ENCODE results near the gene C8B.

DNA sequence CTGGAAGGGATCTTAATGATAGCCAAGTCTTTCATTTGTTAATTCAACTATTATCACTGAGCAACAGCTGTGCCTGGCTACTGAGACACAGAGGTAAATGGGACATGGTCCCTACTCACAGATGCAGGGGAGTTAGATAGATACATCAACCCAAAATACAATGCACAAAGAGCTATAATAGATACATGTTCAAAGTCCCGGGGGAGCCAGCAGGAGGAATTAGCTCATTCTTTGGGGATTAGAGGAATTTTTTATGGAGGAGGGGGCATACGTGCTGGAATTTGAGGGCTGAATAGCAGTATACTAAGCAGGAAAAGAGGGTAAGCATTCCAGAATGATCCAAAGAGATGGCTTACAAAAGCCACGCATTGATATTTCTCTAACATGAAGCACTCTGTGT lies 34.6 kb downstream of the C8B start:
- no peak for TF ChIP-seq POLR2AphosphoS5 (IDR thresholded peaks at IDR 0.05; ENCODE audit: insufficient read depth in 1 of 2, low read depth in 1 of 2)
- TF ChIP-seq CTCF (IDR thresholded peaks at IDR 0.05): no peak
- no peak for TF ChIP-seq POLR2A (IDR thresholded peaks at IDR 0.05)
